Measurements from ENCODE around the gene RAB11FIP4. TPM values are rescaled to one million over a fixed set of nuclear protein-coding genes. Genes with fewer than 3 reads are reported as not detected.

RAB11FIP4 gene
- total and polyA plus RNA-seq, 4 donors, result 5.2 to 19.1 (median 12.8) TPM

DNA sequence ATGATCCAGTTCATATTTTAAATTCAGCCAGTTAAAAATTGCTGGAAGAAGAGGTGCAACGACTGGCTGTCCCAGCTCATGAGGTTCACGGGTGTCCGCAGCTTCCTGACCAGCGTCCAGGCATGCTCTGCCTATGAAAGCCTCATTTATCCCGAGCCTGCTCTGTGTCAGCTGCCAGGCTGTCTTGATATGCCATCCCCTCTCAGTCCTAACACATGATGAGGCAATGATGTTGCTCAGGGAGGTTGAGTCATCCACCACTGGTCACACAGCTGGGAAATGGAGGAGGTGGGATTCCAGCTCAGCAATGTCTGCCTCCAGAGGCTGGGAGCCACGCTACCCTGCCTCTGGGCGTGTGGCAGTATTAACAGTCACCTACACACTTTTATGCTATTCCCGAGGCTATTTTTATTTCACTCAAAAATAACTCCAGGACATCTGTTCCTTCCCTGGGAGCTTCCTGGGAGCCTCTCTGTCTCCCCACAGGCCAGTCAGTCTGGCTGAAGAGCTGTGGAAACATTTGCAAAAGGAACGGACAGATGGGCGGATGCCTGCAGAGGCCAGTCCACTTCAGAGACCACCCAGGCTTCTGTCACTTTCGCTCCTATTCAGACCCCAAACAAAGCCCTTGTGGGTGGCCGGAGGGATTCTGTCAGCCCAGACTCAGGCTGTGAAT, 22.5 kb downstream of the RAB11FIP4 start:
- ATAC-seq (ENCODE audit: insufficient read depth, low FRiP score) (no peak), DNase-seq (peak; percentile 45 to 52 (median 51))
- Histone ChIP-seq H3K9me3 (ENCODE audit: control insufficient read depth in 4 of 4, insufficient read depth in 3 of 4, low read length in 3 of 4) (no peaks in the 10 kb centered on the region), H3K4me3 (no peak overlapping the region), H3K9ac (ENCODE audit: insufficient read depth in 1 of 2, low read length in 2 of 2) (no peak overlapping the region), H3K4me1 (ENCODE audit: control insufficient read depth in 5 of 5, insufficient read depth in 5 of 5, low read length in 5 of 5) (peaks cover 0 to 32% (median 17%) of the 10 kb centered on the region in 5 donors), H3K36me3 (ENCODE audit: control insufficient read depth in 4 of 4, insufficient read depth in 4 of 4, low read length in 4 of 4) (no peaks in the 10 kb centered on the region), H3K27me3 (ENCODE audit: control insufficient read depth in 3 of 3, insufficient read depth in 3 of 3, low read length in 2 of 3) (no peaks in the 10 kb centered on the region), H3K27ac (ENCODE audit: low read depth in 1 of 2, low read length in 1 of 2) (no peak overlapping the region)
- TF ChIP-seq, protein P1, sequence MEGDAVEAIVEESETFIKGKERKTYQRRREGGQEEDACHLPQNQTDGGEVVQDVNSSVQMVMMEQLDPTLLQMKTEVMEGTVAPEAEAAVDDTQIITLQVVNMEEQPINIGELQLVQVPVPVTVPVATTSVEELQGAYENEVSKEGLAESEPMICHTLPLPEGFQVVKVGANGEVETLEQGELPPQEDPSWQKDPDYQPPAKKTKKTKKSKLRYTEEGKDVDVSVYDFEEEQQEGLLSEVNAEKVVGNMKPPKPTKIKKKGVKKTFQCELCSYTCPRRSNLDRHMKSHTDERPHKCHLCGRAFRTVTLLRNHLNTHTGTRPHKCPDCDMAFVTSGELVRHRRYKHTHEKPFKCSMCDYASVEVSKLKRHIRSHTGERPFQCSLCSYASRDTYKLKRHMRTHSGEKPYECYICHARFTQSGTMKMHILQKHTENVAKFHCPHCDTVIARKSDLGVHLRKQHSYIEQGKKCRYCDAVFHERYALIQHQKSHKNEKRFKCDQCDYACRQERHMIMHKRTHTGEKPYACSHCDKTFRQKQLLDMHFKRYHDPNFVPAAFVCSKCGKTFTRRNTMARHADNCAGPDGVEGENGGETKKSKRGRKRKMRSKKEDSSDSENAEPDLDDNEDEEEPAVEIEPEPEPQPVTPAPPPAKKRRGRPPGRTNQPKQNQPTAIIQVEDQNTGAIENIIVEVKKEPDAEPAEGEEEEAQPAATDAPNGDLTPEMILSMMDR (IDR thresholded peaks at IDR 0.05; ENCODE audit: control extremely low read depth, extremely low read depth), result no peak
- 53 to 65% methylated on average over 12 of the region's 12 CpGs for WGBS, 2 donors

DNA sequence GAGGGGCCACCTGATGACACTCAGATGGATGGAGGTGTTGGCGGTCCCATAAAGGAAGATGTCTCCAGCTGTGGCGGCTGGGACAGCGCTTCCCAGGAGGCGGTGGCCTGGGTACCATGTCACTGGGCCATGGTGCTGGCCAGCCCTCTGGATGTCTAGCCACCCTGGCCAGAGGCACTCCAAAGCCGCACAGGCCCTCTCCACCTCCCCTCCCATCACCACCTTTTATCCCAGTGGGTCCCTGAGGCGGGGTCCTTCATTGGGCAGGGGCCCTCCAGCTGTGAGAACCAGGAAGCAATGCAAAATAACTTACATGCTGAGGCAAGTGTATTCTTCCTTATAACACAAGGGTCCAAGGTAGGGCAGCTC, 23.1 kb downstream of the RAB11FIP4 start:
- Histone ChIP-seq H3K9ac (ENCODE audit: insufficient read depth in 1 of 2, low read length in 2 of 2) (no peak overlapping the region), H3K27ac (ENCODE audit: low read depth in 1 of 2, low read length in 1 of 2) (no peak overlapping the region), H3K27me3 (ENCODE audit: control insufficient read depth in 3 of 3, insufficient read depth in 3 of 3, low read length in 2 of 3) (no peaks in the 10 kb centered on the region), H3K9me3 (ENCODE audit: control insufficient read depth in 4 of 4, insufficient read depth in 3 of 4, low read length in 3 of 4) (no peaks in the 10 kb centered on the region), H3K4me3 (no peak overlapping the region), H3K36me3 (ENCODE audit: control insufficient read depth in 4 of 4, insufficient read depth in 4 of 4, low read length in 4 of 4) (no peaks in the 10 kb centered on the region), H3K4me1 (ENCODE audit: control insufficient read depth in 5 of 5, insufficient read depth in 5 of 5, low read length in 5 of 5) (peaks cover 0 to 32% (median 17%) of the 10 kb centered on the region in 5 donors)
- 76 to 78% methylated on average over 6 of the region's 6 CpGs for WGBS, 2 donors
- DNase-seq (no peak), ATAC-seq (ENCODE audit: insufficient read depth, low FRiP score) (no peak)
- TF ChIP-seq, protein P1 (IDR thresholded peaks at IDR 0.05; ENCODE audit: control extremely low read depth, extremely low read depth), result no peak

DNA sequence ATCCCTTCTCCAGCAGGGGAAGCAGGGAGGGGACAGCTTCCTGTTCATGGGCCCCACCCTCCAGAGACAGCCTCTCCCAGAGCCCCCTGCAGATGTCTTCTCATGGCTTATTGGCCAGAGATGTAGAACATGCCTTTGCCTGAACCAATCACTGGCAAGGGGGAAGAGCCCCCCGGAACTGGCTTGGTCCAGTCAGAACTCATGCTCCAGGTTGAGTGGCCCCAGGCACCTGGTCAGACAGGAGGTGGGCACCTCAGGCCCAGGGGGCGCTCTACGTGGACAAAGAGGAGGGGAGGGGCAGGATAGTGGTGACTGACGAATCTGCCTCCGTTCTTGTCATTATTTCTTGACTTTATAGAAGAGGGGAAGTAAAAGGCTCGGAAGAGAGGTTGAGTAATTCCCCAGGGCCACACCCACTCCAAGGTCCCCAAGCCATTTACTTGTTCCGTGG, 23.6 kb downstream of the RAB11FIP4 start:
- WGBS, 2 donors, result 39 to 51% methylated on average over 7 of the region's 7 CpGs
- DNase-seq, result no peak
- Histone ChIP-seq H3K4me3 (no peak overlapping the region), H3K27me3 (ENCODE audit: control insufficient read depth in 3 of 3, insufficient read depth in 3 of 3, low read length in 2 of 3) (peaks cover 0 to under 1% (median 0%) of the 10 kb centered on the region in 3 donors), H3K9me3 (ENCODE audit: control insufficient read depth in 4 of 4, insufficient read depth in 3 of 4, low read length in 3 of 4) (no peaks in the 10 kb centered on the region), H3K36me3 (ENCODE audit: control insufficient read depth in 4 of 4, insufficient read depth in 4 of 4, low read length in 4 of 4) (no peaks in the 10 kb centered on the region), H3K9ac (ENCODE audit: insufficient read depth in 1 of 2, low read length in 2 of 2) (no peak overlapping the region), H3K27ac (ENCODE audit: low read depth in 1 of 2, low read length in 1 of 2) (no peak overlapping the region), H3K4me1 (ENCODE audit: control insufficient read depth in 5 of 5, insufficient read depth in 5 of 5, low read length in 5 of 5) (peaks cover 0 to 32% (median 17%) of the 10 kb centered on the region in 5 donors)
- peak; percentile 42 for ATAC-seq (ENCODE audit: insufficient read depth, low FRiP score)
- TF ChIP-seq, protein P1 (IDR thresholded peaks at IDR 0.05; ENCODE audit: control extremely low read depth, extremely low read depth), result no peak

Data from lung (tissue), 12 donors.